IMR-90 (cell line): Measurements from ENCODE around the gene WARS2. TPM values are rescaled to one million over a fixed set of nuclear protein-coding genes. Genes with fewer than 3 reads are reported as not detected.

Experiments used
- ATAC-seq: fragments of 200-7000 bp; cut with Tn5 transposase; 2 replicates; pipeline ENCODE4 v1.9.1; 2020; ENCODE audit warnings: low read depth, mild to moderate bottlenecking, moderate library complexity
- BruUV-seq: library from RNA; stranded (reverse); fragments of 400-500 nt; replicated peaks from 2 replicates; lab custom pipeline; 2021; lab: Mats Ljungman, UMichigan
- CTCF ChIA-PET: fragments of 300-600 bp; formaldehyde crosslinking; extraction: SDS; loops from one replicate; lab custom pipeline; 2021; ENCODE audit warnings: antibody characterized with exemption; lab: Yijun Ruan, JAX
- POLR2A ChIA-PET: fragments of 300-600 bp; sonication (Branson Sonifier 250); formaldehyde crosslinking; loops from one replicate; lab custom pipeline; 2022; ENCODE audit warnings: antibody characterized with exemption; ENCODE audit not compliant: unreplicated experiment; lab: Charles Lee
- DNase-seq: peaks from one replicate; pipeline ENCODE4 v3.0.0; 2013
- H2AFZ ChIP-seq: replicated peaks from 2 replicates; pipeline ENCODE3; 2013; ENCODE audit warnings: low read length, mild to moderate bottlenecking; ENCODE audit not compliant: poor library complexity
- H2AK5ac ChIP-seq: 2 replicates; pipeline ENCODE4 v1.6.1; 2013; ENCODE audit warnings: low read depth, low read length, inconsistent platforms
- H2AK9ac ChIP-seq: replicated peaks from 2 replicates; pipeline ENCODE3; 2013; ENCODE audit warnings: mild to moderate bottlenecking, low read depth, low read length, moderate library complexity; ENCODE audit not compliant: poor library complexity
- H2BK120ac ChIP-seq: 2 replicates; pipeline ENCODE4 v1.6.1; 2013; ENCODE audit warnings: low read depth, low read length, inconsistent platforms
- H2BK15ac ChIP-seq: 3 replicates; pipeline ENCODE4 v1.6.1; 2013; ENCODE audit warnings: low read depth, low read length, inconsistent platforms
- H2BK20ac ChIP-seq: 2 replicates; pipeline ENCODE4 v1.6.1; 2013; ENCODE audit warnings: low read depth, mild to moderate bottlenecking, inconsistent platforms, low read length, moderate library complexity
- H2BK5ac ChIP-seq: 2 replicates; pipeline ENCODE4 v1.6.1; 2013; ENCODE audit warnings: mild to moderate bottlenecking, low read depth, low read length, inconsistent platforms; ENCODE audit not compliant: poor library complexity, severe bottlenecking
- H3K14ac ChIP-seq: replicated peaks from 2 replicates; pipeline ENCODE4 v1.6.1; 2013; ENCODE audit warnings: low read depth, low read length, inconsistent platforms
- H3K18ac ChIP-seq: 2 replicates; pipeline ENCODE4 v1.6.1; 2013; ENCODE audit warnings: low read depth, low read length, control low read depth
- H3K23ac ChIP-seq: 2 replicates; pipeline ENCODE4 v1.6.1; 2013; ENCODE audit warnings: low read depth, low read length, inconsistent platforms
- H3K27ac ChIP-seq: 2 replicates; pipeline ENCODE4 v1.5.1; 2013; ENCODE audit warnings: mild to moderate bottlenecking, control low read depth, low read length; ENCODE audit not compliant: insufficient read depth
- H3K27me3 ChIP-seq: 2 replicates; pipeline ENCODE4 v1.6.1; 2013; ENCODE audit warnings: low read length; ENCODE audit not compliant: control insufficient read depth, insufficient read depth
- H3K36me3 ChIP-seq: 2 replicates; pipeline ENCODE4 v1.6.1; 2013; ENCODE audit warnings: low read length, mixed read lengths; ENCODE audit not compliant: control insufficient read depth, insufficient read depth
- H3K4ac ChIP-seq: 2 replicates; pipeline ENCODE4 v1.6.1; 2013; ENCODE audit warnings: low read depth, low read length, inconsistent platforms
- H3K4me1 ChIP-seq: 2 replicates; pipeline ENCODE4 v1.6.1; 2013; ENCODE audit warnings: low read length, mixed read lengths; ENCODE audit not compliant: control insufficient read depth, insufficient read depth
- H3K4me2 ChIP-seq: 2 replicates; pipeline ENCODE4 v1.6.1; 2013; ENCODE audit warnings: low read depth, mild to moderate bottlenecking, control low read depth, low read length, moderate library complexity
- H3K4me3 ChIP-seq: 2 replicates; pipeline ENCODE4 v1.5.1; 2013; ENCODE audit warnings: low read depth, mild to moderate bottlenecking, control low read depth, low read length, moderate library complexity; ENCODE audit not compliant: insufficient read depth
- H3K56ac ChIP-seq: 2 replicates; pipeline ENCODE4 v1.6.1; 2013; ENCODE audit warnings: low read length, inconsistent platforms; ENCODE audit not compliant: insufficient read depth; ENCODE audit errors: extremely low read depth
- H3K79me1 ChIP-seq, 2 experiments: 2 replicates each; pipeline ENCODE4 v1.6.1; 2013; ENCODE audit warnings: low read length in 2 of 2, inconsistent platforms in 1 of 2, low read depth in 1 of 2
- H3K9ac ChIP-seq: 2 replicates; pipeline ENCODE4 v1.6.1; 2013; ENCODE audit warnings: low read depth, low read length, control low read depth
- H3K9me1 ChIP-seq: 2 replicates; pipeline ENCODE4 v1.6.1; 2013; ENCODE audit warnings: low read length, inconsistent platforms; ENCODE audit not compliant: insufficient read depth
- H3K9me3 ChIP-seq: 2 replicates; pipeline ENCODE4 v1.6.1; 2013; ENCODE audit warnings: low read length; ENCODE audit not compliant: control insufficient read depth, insufficient read depth
- H4K20me1 ChIP-seq: 2 replicates; pipeline ENCODE4 v1.6.1; 2013; ENCODE audit warnings: low read length, inconsistent platforms; ENCODE audit not compliant: insufficient read depth
- H4K5ac ChIP-seq: 2 replicates; pipeline ENCODE4 v1.6.1; 2013; ENCODE audit warnings: mild to moderate bottlenecking, low read depth, low read length, control low read depth
- H4K8ac ChIP-seq, 2 experiments: 2 replicates each; pipeline ENCODE4 v1.6.1; 2013; ENCODE audit warnings: low read depth in 2 of 2, low read length in 2 of 2, control low read depth in 1 of 2, inconsistent platforms in 1 of 2
- H4K91ac ChIP-seq: 2 replicates; pipeline ENCODE4 v1.6.1; 2013; ENCODE audit warnings: low read depth, low read length, inconsistent platforms; ENCODE audit not compliant: insufficient read depth
- BHLHE40 ChIP-seq: fragments of 150-350 bp; IDR thresholded peaks from 2 replicates; pipeline ENCODE4 v1.6.1; 2016; ENCODE audit warnings: mild to moderate bottlenecking, low read depth, low read length
- CEBPB ChIP-seq: IDR thresholded peaks from 2 replicates; pipeline ENCODE4 v1.6.1; 2012; ENCODE audit warnings: low read depth, low read length, improper control_type of control experiment
- CTCF ChIP-seq: conservative IDR thresholded peaks from 2 replicates; pipeline ENCODE4 v1.5.1; 2012; ENCODE audit warnings: mild to moderate bottlenecking, low read depth, low read length, improper control_type of control experiment
- ELK1 ChIP-seq: fragments of 150-350 bp; IDR thresholded peaks from 2 replicates; pipeline ENCODE4 v1.6.1; 2016; ENCODE audit warnings: low read depth, mild to moderate bottlenecking, low read length, moderate library complexity, borderline replicate concordance
- MXI1 ChIP-seq: IDR thresholded peaks from 2 replicates; pipeline ENCODE4 v1.6.1; 2012; ENCODE audit warnings: low read depth, mild to moderate bottlenecking, low read length, moderate library complexity, borderline replicate concordance
- NFE2L2 ChIP-seq: fragments of 150-350 bp; IDR thresholded peaks from 2 replicates; pipeline ENCODE4 v1.6.1; 2016; ENCODE audit warnings: low read depth, mild to moderate bottlenecking, low read length
- RFX5 ChIP-seq: IDR thresholded peaks from 2 replicates; pipeline ENCODE4 v1.8.0; 2012; ENCODE audit warnings: low read depth, mild to moderate bottlenecking, low read length, moderate library complexity
- SMC3 ChIP-seq: fragments of 150-350 bp; IDR thresholded peaks from 2 replicates; pipeline ENCODE4 v1.6.1; 2016; ENCODE audit warnings: low read depth, mild to moderate bottlenecking, antibody characterized with exemption, low read length, moderate library complexity
- WGBS, 2 experiments: methylation state at CpG; one replicate each; pipeline versions ENCODE4 v1.1.5 to v1.1.7; 2013; ENCODE audit warnings: missing lambda C conversion rate in 2 of 2; ENCODE audit not compliant: insufficient read length in 1 of 2; ENCODE audit errors: extremely low coverage in 2 of 2; 5-methylcytosine and 5-hydroxymethylcytosine counted together
- dilution Hi-C: fragments of 300-500 bp; cut with HindIII; formaldehyde crosslinking; loops from one replicate; pipeline ENCODE4 v1.14.3; 2018; ENCODE audit warnings: low sequenced_read_pairs; ENCODE audit not compliant: unreplicated experiment
- in situ Hi-C: fragments of 300-500 bp; cut with MboI; formaldehyde crosslinking; loops from 3 replicates; pipeline ENCODE4 v1.14.3; 2019; ENCODE audit warnings: low sequenced_read_pairs, inconsistent platforms, mixed read lengths
- intact Hi-C: fragments of 100-400 bp; cut with micrococcal nuclease; formaldehyde crosslinking; loops from 2 replicates; pipeline ENCODE4 v1.10.0; 2022
- polyA plus RNA-seq, 3 experiments: library from polyadenylated mRNA; depleted of rRNA; stranded (reverse); fragments of >200 nt; gene quantifications; 2 replicates each; pipeline ENCODE4 v1.2.3, GENCODE V29; 2012; ENCODE audit warnings: low replicate concordance in 1 of 3
- total RNA-seq: library from RNA; depleted of rRNA; stranded (reverse); fragments of >200 nt; gene quantifications from 2 replicates; pipeline ENCODE4 v1.2.3, GENCODE V29; 2012
- TF ChIP-seq, protein P1 (sequence below): fragments of 150-350 bp; IDR thresholded peaks from 2 replicates; pipeline ENCODE4 v1.6.1; 2017; ENCODE audit warnings: mild to moderate bottlenecking, antibody characterized with exemption, low read length, low read depth

The WARS2 gene
- total and polyA plus RNA-seq, 2 of the 4 experiments (the other 2 are of a cell fraction), result 5.7 to 20.3 TPM

GRCh38 chr1:119000371-119001180 is 139.9 kb downstream of the WARS2 start (continued):
- no peak for TF ChIP-seq SMC3

GRCh38 chr1:118999348-119000071 is 140.9 kb downstream of the WARS2 start:
- DNase-seq, result no peak
- Histone ChIP-seq H2BK120ac (no peak overlapping the region), H3K9ac (no peak overlapping the region), H2AK5ac (no peak overlapping the region), H4K20me1 (no peaks in the 10 kb centered on the region), H3K18ac (no peak overlapping the region), H3K23ac (no peak overlapping the region), H3K9me3 (peaks cover 15% of the 10 kb centered on the region), H2BK20ac (no peak overlapping the region), H3K4me3 (no peak overlapping the region), H4K91ac (no peak overlapping the region), H3K4me1 (no peaks in the 10 kb centered on the region; the same call in 1 of the 2 replicates), H3K4me2 (no peak overlapping the region), H2AFZ (no peak overlapping the region), H4K5ac (no peak overlapping the region), H4K8ac (no peak overlapping the region), H3K4ac (no peak overlapping the region), H3K79me1 (no peaks in the 10 kb centered on the region), H3K14ac (no peak overlapping the region), H3K56ac (no peak overlapping the region), H3K27ac (no peak overlapping the region), H3K36me3 (no peaks in the 10 kb centered on the region), H3K9me1 (no peaks in the 10 kb centered on the region), H3K27me3 (peaks cover 95% of the 10 kb centered on the region), H2AK9ac (no peak overlapping the region), H2BK15ac (no peak overlapping the region), H2BK5ac (no peak overlapping the region)
- ChIA-PET POLR2A (interaction anchor here (0.6 kb wide), 1 partner anchor 9 kb away, joined by 3 read pairs; no protein-coding TSS in a partner anchor), CTCF (interaction anchor here (0.5 kb wide), 1 partner anchor 25 kb away, joined by 3 read pairs; no protein-coding TSS in a partner anchor)
- no TSS peak for BruUV-seq
- no peak for ATAC-seq
- no CpG with 5 or more reads among the region's 27 CpGs for WGBS, 2 experiments
- in situ Hi-C loops (no loop called here), dilution Hi-C loops (no loop called here), intact Hi-C loops (loop anchor here (10.0 kb wide), 1 partner anchor 135 kb away; no protein-coding TSS in a partner anchor)
- TF ChIP-seq MXI1 (no peak), CTCF (no peak), BHLHE40 (no peak), RFX5 (no peak), SMC3 (no peak), CEBPB (no peak), NFE2L2 (no peak), ELK1 (no peak)
- TF ChIP-seq, protein P1, sequence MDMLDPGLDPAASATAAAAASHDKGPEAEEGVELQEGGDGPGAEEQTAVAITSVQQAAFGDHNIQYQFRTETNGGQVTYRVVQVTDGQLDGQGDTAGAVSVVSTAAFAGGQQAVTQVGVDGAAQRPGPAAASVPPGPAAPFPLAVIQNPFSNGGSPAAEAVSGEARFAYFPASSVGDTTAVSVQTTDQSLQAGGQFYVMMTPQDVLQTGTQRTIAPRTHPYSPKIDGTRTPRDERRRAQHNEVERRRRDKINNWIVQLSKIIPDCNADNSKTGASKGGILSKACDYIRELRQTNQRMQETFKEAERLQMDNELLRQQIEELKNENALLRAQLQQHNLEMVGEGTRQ, result no peak
